NOMO-1 treated with DMSO at 0.1 percent for 48 hours (cell line): ENCODE data around the gene FYB1.
A peak's percentile ranks its signal among the peaks of the same experiment; 100 is the strongest.
"Not testable (repeated sequence)": the region's sequence is repeated elsewhere in the genome, so short reads cannot be mapped to it uniquely, and the experiment has no call there.

Source experiments
- DNase-seq: peaks from one replicate; lab custom pipeline; 2025; ENCODE audit not compliant: unreplicated experiment; lab: John Stamatoyannopoulos, UW

The FYB1 gene, protein sequence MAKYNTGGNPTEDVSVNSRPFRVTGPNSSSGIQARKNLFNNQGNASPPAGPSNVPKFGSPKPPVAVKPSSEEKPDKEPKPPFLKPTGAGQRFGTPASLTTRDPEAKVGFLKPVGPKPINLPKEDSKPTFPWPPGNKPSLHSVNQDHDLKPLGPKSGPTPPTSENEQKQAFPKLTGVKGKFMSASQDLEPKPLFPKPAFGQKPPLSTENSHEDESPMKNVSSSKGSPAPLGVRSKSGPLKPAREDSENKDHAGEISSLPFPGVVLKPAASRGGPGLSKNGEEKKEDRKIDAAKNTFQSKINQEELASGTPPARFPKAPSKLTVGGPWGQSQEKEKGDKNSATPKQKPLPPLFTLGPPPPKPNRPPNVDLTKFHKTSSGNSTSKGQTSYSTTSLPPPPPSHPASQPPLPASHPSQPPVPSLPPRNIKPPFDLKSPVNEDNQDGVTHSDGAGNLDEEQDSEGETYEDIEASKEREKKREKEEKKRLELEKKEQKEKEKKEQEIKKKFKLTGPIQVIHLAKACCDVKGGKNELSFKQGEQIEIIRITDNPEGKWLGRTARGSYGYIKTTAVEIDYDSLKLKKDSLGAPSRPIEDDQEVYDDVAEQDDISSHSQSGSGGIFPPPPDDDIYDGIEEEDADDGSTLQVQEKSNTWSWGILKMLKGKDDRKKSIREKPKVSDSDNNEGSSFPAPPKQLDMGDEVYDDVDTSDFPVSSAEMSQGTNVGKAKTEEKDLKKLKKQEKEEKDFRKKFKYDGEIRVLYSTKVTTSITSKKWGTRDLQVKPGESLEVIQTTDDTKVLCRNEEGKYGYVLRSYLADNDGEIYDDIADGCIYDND

DNA sequence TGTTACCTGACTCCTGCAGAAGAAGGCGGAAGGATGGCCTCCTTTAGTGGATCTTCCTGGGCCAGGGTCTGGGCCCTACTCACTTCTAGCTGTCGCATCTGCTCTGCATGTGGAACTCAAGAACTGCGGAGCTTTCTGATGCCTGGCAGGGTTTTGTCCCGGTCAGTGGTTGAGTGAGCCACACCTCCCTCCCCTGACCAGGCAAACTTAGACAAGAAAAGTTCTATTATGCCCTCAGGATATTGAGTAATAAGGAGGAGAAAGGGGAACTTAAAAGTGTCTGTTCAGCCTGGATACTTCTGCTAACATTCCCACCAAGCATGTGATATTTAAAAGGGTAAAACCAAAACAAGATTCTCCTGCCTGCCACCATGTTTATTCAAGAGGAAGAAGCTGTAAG, at the start of gene FYB1:
TSS of gene FYB1 (minus strand) at position 127 of the 400 bp plus-strand sequence. CDS start 16,603 bp downstream, outside the sequence.
- peak; percentile 99 for DNase-seq

DNA sequence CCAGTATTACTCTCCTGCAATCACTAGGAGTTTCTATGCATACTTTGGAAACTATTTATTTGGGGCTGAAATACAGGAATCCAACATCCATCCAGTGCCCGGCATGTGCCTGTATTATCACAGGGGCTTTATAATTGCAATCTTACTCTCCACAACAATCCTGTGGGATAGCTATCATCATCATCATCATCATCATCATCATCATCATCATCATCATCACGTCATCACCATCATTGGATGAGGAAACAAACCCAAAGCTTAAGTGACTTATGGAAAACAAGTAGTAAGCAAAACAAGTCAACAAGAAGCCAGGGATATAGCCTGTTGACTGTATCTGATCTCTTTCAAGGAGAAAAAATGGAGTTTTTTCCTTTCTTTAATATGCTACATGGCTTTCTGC, 47.8 kb upstream of the FYB1 start:
- no peak for DNase-seq

DNA sequence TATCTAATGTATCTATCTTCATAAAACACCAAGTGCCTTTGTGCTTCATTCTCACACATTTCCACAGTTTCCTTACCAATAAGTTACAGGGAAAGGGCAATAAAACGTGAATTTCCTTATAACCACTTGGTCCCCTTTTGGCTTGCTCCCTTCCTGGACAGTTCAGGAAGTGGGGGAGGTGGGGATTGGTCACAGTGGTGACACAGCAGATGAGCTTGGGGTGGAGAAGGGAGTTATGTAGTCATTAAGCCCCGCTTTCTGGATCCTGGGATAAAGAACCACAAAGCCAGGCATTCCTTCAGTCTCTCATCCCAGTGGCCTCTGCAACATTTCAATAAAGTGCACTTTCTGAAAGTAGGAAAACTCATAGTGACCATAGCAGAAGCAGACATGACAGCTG, 47.1 kb upstream of the FYB1 start:
- no peak for DNase-seq

DNA sequence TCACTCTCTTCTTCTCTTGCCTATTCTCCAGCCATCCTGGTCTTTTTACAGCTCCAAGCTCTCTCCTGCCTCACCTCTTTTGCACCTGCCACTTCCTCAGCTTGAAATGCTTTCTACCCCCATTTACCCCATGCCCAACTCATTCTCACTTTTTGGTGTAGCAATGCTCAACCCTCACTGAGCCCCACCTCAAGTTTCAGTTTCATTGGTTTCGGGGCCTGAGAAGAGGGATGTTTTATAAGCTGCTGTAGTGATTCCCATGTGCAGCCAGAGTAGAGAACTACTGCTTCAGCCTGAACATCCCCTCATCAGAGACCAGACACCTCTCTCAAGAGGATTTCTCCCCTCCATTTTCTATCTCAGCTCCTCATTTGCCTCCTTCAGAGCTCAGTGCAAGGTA, 45.2 kb upstream of the FYB1 start:
- peak; percentile 82 for DNase-seq

DNA sequence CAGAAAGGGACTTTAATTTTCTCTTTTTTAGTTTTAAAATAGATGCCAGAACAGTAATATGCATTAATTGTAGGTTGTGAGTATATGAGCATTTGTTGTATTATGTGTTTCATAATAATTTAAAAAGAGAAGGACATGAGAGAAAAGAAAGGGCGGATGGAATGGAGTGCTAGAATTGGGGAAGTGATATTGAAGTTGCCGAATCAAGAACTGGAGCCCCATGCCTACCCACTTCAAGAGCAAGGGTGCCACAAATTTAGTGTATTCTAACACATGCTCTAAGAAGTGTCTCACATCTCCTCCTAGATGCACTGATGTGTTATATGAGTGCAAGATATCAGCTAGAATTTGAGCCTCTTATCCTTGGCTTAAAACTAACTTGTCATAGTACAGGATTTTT, 43.6 kb upstream of the FYB1 start:
- DNase-seq = peak; percentile 97

DNA sequence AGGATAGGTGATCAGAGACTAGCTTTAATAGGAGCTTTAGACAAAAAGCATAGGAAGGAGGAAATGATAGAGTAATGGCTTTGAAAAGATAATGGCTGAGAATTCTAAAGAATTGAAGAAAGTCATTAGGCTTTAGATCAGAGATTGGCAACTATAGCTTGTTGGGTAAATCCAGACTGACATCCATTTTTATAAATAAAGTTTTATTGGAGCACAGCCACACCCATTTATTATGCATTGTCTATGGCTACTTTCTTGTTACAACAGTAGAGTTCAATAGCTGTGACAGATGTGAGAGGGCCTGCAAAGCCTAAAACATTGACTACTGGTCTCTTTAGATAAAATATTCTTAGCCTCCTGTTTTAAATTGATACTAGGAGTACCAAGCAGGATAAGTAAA, 40.7 kb upstream of the FYB1 start:
- no peak for DNase-seq

DNA sequence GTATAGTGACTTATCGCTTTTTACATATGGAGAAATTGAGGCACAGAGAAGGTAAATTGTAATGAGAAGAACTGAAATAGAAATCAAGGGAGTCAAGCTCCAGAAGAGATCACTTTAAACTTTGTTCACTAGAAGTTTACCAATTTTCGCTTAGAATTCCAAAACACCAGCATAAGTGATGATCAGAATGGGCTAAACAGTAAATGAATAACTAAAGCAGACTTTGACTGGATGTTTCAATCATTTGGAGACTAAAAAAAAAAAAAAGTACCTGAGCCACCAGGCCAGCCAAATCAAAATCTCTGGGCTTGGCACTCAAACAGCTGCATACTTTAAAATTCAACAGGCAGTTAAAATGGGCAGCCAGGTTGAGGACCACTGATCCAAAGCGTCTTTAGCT, 38.2 kb upstream of the FYB1 start:
- DNase-seq = no peak

DNA sequence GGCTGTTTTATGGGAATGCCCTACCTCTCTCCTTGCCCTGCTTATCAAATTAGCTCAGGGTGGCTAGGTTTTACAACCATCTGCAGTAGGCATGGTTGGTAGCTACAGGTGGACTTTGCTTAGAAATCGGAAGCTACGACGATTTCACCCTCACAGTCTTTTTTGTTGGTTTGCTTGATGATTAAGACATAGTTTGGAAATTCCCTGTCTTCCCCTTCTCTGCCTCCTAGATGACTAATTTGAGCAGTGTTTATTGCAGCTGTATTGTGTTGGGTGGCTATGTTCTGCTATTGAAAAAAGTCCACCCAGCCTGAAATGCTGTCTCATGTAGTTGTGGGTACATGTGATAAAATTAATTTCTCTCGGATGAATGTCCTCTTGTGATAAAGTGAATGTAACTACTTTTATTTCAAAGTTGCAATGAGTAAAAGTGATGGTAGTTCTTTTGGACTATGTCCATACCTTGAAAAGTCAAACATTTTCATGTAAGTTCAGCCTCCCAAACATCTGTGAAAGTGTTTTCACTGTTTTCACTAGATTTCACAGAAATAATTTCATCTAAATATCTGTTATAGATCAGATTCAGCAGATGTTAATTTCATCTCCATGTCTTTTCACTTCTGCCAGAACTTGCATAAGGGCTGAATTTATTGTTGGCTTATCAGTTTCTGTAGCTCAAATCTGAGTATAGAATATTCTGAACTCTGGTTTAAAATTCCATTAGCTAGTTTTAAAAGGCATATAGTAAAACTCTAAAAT, 37.3 kb upstream of the FYB1 start:
- DNase-seq = peak; percentile 90

DNA sequence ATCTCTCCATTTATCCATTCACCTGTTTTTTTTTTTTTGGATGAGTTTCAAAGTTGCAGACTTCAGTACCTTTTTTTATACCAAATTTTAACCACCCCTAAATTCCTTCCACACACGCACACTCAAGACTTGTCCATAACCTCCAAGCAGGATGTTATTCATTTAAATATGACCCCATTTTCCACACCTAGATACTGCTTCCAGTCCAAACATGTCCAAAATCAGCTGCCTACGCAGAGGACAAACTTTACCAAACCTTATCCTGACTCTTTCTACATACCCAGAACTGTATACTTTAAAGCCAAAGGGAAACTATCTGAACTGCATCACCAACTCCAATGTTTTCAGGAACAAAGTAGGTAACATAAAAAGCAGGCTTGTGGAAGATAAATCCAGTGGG, 36.0 kb upstream of the FYB1 start:
- no peak for DNase-seq

DNA sequence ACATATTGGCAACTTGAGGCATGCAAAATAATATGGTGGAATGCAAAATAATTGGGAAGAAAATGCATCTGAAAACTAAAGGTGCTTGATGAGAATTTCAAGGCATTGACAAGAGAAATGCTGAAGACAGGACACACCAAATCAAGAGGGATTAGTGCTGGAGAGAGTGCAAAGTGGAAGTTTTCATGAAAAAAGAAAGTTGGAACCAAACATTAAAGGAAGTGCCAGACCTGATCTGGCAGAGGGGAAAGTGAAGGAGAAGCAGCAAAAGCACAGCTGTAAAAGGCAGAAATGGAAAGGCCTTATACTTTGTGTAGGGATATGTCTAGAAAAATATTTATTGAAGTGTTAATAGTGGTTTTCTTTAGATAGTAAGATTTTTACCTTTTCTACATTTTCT, 35.3 kb upstream of the FYB1 start:
- no peak for DNase-seq

DNA sequence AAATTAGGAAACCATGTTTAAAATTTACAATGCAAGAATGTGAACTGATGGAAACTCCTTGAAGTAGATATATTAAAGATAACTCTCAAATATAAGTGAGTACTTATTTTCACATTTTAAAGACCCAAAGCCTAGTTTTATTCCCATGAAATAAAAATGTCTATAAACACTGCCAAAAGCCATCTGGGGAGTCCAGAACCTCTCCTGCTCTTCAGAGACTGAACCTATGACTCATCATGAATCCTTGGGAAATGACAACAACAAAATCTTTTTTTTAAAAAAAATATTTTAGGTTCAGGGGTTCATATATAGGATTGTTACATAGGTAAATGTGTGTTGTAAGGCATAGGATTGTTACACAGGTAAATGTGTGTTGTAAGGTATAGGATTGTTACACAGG, 33.8 kb upstream of the FYB1 start:
- DNase-seq = no peak

DNA sequence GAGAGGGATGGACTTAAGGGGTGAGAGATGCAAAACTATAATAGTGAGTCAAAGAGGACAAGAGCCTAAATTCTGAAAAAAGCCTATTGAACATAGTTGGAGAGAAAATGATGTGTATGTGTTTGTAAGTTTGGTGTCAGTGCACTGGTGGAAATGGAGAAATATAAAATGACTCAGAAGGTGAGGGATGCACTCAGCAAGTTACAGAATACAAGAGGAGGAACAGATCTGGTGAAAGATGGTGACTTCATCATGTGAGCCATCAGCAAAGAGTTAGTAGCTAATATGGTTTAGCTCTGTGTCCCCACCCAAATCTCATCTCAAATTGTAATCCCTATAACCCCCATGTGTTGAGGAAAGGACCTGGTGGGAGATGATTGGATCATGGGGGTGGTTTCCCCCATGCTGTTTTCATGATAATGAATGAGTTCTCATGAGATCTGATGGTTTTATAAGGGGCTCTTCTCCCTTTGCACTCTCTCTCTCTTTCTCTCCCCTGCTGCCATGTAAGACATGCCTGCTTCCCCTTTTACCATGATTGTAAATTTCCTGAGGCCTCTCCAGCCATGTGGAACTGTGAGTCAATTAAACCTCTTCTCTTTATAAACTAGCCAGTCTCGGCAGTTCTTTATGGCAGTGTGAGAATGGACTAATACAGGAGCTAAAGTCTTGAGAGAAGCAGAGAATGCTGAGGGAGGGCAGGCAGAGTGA, 30.4 kb upstream of the FYB1 start:
- DNase-seq = peak; percentile 36

DNA sequence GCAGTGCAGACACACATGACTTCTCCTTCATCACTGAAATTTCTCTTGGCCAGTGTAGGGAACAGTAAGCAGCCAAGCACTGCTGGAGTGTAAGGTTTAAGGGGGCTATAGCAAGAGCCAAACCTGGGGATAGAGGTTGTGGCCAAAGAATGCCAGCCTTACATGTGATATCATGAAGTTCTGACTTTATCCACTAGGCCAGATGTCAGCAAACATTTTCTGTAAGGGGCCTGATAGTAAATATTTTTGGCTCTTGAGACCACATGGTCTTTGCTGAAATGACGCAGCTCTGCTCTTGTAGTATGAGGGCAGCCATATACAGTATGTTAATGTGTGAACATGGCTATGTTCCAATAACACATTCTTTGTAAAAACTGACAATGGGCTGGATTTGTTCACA, 29.7 kb upstream of the FYB1 start:
- no peak for DNase-seq

DNA sequence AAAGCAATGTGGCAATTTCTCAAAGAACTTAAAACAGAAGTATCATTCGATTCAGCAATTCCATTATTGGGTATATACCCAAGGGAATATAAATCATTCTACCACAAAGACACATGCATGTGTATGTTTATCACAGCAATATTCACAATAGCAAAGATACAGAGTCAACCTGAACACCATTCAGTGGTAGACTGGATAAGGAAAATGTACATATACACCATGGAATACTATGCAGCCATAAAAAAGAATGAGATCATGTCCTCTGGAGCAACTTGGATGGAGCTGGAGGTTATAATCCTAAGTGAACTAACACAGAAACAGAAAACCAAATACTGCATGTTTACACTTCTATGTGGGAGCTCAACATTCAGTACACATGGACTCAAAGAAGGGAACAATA, 21.4 kb upstream of the FYB1 start:
- no peak for DNase-seq

DNA sequence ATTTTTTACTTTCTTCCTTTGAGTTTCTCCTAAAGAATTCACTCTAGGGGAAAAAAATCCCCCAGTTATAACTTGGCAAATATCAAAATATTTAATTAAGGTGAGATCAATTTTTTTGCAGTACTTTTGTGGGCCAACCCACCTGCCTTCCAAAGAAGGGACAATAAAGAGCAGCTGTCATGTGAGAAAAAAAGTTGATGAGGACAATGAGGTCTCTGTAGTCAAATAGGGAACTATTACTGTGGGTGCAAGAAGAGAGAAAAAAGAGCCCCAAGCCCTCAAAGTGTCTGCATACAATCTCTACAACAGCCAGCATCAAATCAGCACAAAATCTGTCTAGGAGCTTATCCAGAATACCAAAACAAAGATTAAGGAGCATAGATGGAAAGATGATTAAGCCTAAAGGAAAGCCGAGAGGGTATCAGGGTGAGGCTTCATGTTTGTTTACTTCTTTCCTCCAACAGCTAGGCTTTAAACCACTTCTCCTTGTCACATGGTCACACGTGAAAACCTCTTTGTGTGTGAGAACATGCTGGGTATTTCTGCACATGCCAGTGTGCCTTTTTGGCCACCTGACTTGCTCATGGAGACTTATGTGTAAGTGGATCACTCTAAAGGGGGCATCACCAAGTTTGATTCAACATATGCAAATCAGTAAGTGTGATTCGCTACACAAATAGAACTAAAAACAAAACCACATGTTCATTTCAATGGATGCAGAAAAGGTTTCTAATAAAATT, 19.2 kb upstream of the FYB1 start:
- no peak for DNase-seq

DNA sequence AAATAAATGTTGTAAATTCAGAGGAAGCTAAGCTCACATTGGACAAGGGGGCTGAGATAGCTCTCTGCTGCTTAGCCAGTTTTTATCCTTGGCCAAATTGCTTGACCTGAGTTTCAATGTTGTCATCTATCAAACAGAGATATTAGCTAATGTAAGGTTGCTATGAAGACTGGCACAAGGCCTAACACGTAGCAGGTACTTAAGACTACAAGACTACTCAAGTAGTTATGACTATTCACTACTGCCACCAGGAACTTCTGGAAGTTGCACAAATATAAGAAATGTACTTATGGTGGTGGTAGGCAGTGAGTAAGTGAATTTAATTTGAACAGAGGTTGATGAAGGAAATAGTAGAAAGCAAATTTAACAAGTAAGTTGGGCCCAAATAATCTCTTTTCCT, 17.4 kb upstream of the FYB1 start:
- DNase-seq = no peak

DNA sequence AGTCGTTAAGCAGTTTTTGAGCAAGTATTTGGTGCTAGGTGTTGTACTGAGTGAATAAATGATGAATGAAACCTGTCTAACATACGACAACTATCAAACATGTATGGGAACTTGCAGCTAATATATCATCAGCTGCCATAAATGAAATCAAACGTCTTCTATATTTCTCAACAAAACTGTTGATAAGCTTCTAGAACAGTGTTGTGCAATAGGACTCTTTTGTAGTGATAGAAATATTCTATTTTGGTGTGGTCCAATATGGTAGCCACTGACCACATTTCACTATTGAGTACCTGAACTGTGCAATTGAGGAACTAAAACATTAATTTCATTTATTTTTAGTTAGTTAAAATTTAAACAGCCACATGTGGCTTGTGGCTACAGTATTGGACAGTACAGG, 16.3 kb upstream of the FYB1 start:
- DNase-seq = peak; percentile 87

DNA sequence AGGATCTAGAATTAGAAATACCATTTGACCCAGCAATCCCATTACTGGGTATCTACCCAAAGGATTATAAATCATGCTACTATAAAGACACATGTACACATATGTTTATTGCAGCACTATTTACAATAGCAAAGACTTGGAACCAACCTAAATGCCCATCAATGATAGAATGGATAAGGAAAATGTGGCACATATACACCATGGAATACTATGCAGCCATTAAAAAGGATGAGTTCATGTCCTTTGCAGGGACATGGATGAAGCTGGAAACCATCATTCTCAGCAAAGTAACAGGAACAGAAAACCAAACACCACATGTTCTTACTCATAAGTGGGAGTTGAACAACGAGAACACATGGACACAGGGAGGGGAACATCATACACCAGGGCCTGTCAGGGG, 15.1 kb upstream of the FYB1 start:
- not testable (repeated sequence) for DNase-seq

DNA sequence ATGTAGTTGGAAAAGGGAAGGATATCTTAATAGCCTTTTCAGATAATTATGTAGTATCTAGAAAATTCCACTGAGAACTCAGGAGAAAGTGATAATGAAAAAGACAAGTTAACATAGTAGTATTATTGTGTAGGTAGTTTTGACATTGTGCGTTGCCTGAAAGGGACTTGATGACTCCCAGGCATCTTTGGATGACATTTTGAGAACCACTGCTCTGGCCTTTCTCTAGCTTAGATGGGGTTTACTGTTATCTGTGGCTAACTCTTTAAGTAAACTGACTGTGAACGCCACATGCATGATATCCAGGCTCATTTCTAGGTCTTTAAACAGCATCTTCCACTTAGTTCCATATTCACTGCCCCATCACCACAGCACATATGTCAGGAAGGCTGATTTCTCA, 14.4 kb upstream of the FYB1 start:
- no peak for DNase-seq
